Measurements from ENCODE around the gene KDM3A. TPM values are rescaled to one million over a fixed set of nuclear protein-coding genes. Genes with fewer than 3 reads are reported as not detected.

Gene KDM3A
- total RNA-seq, 1 donor from 2014 or later: 21.9 TPM

GRCh38 chr2:86471637-86472036 lies 30.5 kb downstream of the KDM3A start:
- TF ChIP-seq CTCF (IDR thresholded peaks at IDR 0.05; ENCODE audit: insufficient read depth, low read length, poor library complexity, severe bottlenecking): no peak
- no peaks in the 10 kb centered on the region for H3K27me3 ChIP-seq (ENCODE audit: control insufficient read depth, insufficient read depth, low read length)
- DNase-seq (ENCODE audit: low read depth): no peak
- no peak overlapping the region for H3K4me3 ChIP-seq (ENCODE audit: low read depth, low read length)
- no peaks in the 10 kb centered on the region for H3K36me3 ChIP-seq (ENCODE audit: control insufficient read depth, insufficient read depth, low read length)

GRCh38 chr2:86476092-86476491 lies 34.9 kb downstream of the KDM3A start:
- no peaks in the 10 kb centered on the region for H3K36me3 ChIP-seq (ENCODE audit: control insufficient read depth, insufficient read depth, low read length)
- no peak for TF ChIP-seq CTCF (IDR thresholded peaks at IDR 0.05; ENCODE audit: insufficient read depth, low read length, poor library complexity, severe bottlenecking)
- no peak overlapping the region for H3K4me3 ChIP-seq (ENCODE audit: low read depth, low read length)
- no peaks in the 10 kb centered on the region for H3K27me3 ChIP-seq (ENCODE audit: control insufficient read depth, insufficient read depth, low read length)
- DNase-seq (ENCODE audit: low read depth): no peak

GRCh38 chr2:86476918-86477317 lies 35.7 kb downstream of the KDM3A start:
- H3K36me3 ChIP-seq (ENCODE audit: control insufficient read depth, insufficient read depth, low read length): no peaks in the 10 kb centered on the region
- DNase-seq (ENCODE audit: low read depth): no peak
- TF ChIP-seq CTCF (IDR thresholded peaks at IDR 0.05; ENCODE audit: insufficient read depth, low read length, poor library complexity, severe bottlenecking): no peak
- H3K4me3 ChIP-seq (ENCODE audit: low read depth, low read length): no peak overlapping the region
- H3K27me3 ChIP-seq (ENCODE audit: control insufficient read depth, insufficient read depth, low read length): no peaks in the 10 kb centered on the region

- peaks cover 1% of the 10 kb centered on the region for H3K36me3 ChIP-seq (ENCODE audit: control insufficient read depth, insufficient read depth, low read length)
- H3K27me3 ChIP-seq (ENCODE audit: control insufficient read depth, insufficient read depth, low read length): no peaks in the 10 kb centered on the region
- TF ChIP-seq CTCF (IDR thresholded peaks at IDR 0.05; ENCODE audit: insufficient read depth, low read length, poor library complexity, severe bottlenecking): no peak
- no peak overlapping the region for H3K4me3 ChIP-seq (ENCODE audit: low read depth, low read length)
- no peak for DNase-seq (ENCODE audit: low read depth)
Measured at GRCh38 chr2:86477349-86477748, 36.2 kb downstream of the KDM3A start.

GRCh38 chr2:86480105-86480504 lies 38.9 kb downstream of the KDM3A start:
- TF ChIP-seq CTCF (IDR thresholded peaks at IDR 0.05; ENCODE audit: insufficient read depth, low read length, poor library complexity, severe bottlenecking): no peak
- no peak for DNase-seq (ENCODE audit: low read depth)
- Histone ChIP-seq H3K27me3 (ENCODE audit: control insufficient read depth, insufficient read depth, low read length) (no peaks in the 10 kb centered on the region), H3K4me3 (ENCODE audit: low read depth, low read length) (no peak overlapping the region), H3K36me3 (ENCODE audit: control insufficient read depth, insufficient read depth, low read length) (peaks cover 1% of the 10 kb centered on the region)

GRCh38 chr2:86482034-86482433 lies 40.9 kb downstream of the KDM3A start:
- no peaks in the 10 kb centered on the region for H3K27me3 ChIP-seq (ENCODE audit: control insufficient read depth, insufficient read depth, low read length)
- H3K36me3 ChIP-seq (ENCODE audit: control insufficient read depth, insufficient read depth, low read length): peaks cover 1% of the 10 kb centered on the region
- no peak overlapping the region for H3K4me3 ChIP-seq (ENCODE audit: low read depth, low read length)
- no peak for DNase-seq (ENCODE audit: low read depth)
- TF ChIP-seq CTCF (IDR thresholded peaks at IDR 0.05; ENCODE audit: insufficient read depth, low read length, poor library complexity, severe bottlenecking): no peak
